ENCODE data around the gene KRTAP5-5.

GRCh38 chr11:1589996-1590395, 39.6 kb upstream of the KRTAP5-5 start:
- TF ChIP-seq, protein P1, sequence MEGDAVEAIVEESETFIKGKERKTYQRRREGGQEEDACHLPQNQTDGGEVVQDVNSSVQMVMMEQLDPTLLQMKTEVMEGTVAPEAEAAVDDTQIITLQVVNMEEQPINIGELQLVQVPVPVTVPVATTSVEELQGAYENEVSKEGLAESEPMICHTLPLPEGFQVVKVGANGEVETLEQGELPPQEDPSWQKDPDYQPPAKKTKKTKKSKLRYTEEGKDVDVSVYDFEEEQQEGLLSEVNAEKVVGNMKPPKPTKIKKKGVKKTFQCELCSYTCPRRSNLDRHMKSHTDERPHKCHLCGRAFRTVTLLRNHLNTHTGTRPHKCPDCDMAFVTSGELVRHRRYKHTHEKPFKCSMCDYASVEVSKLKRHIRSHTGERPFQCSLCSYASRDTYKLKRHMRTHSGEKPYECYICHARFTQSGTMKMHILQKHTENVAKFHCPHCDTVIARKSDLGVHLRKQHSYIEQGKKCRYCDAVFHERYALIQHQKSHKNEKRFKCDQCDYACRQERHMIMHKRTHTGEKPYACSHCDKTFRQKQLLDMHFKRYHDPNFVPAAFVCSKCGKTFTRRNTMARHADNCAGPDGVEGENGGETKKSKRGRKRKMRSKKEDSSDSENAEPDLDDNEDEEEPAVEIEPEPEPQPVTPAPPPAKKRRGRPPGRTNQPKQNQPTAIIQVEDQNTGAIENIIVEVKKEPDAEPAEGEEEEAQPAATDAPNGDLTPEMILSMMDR (IDR thresholded peaks at IDR 0.05; ENCODE audit: low read length): no peak
- TF ChIP-seq EZH2 (IDR thresholded peaks at IDR 0.05; ENCODE audit: borderline replicate concordance, low read length): no peak

Data from OCI-LY1 (cell line).